HG02798 (cell line): ENCODE data around the gene SLC12A7.
"Not testable (repeated sequence)": the region's sequence is repeated elsewhere in the genome, so short reads cannot be mapped to it uniquely, and the experiment has no call there.

ENCODE experiments used
- ATAC-seq: cut with Tn5 transposase; IDR thresholded peaks from one replicate; pipeline ENCODE4 v1.9.1; 2021; ENCODE audit warnings: mild to moderate bottlenecking; ENCODE audit not compliant: unreplicated experiment, poor library complexity

The SLC12A7 gene

GRCh38 chr5:1100664-1101574 lies 10.9 kb downstream of the SLC12A7 start:
- no peak for ATAC-seq

- no peak for ATAC-seq
Observed at GRCh38 chr5:1099926-1100663, 11.8 kb downstream of the SLC12A7 start.

GRCh38 chr5:1098986-1099597 lies 12.8 kb downstream of the SLC12A7 start:
- no peak for ATAC-seq

GRCh38 chr5:1097988-1098385 lies 13.9 kb downstream of the SLC12A7 start:
- ATAC-seq, result not testable (repeated sequence)

GRCh38 chr5:1097381-1097987 lies 14.4 kb downstream of the SLC12A7 start:
- ATAC-seq, result no peak

DNA sequence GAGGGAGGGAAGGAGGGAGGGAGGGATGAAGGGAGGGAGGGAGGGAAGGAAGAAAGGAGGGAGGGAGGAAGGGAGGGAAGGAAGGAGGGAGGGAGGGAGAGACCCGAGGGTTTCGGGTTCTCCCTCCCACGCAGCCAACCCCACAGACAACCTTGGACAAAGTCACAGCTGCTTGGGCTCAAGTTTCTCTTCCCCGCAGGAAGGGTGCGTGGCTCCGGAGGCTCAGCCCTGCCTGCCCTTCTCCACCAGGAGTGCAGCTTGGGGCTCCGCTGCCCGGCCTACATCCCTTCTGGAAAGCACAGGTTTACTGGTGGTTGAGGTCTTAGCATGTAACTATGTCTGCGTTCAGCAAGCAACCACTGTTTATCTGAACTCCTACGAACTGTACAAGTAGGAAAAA lies 15.0 kb downstream of the SLC12A7 start:
- ATAC-seq, result no peak

- no peak for ATAC-seq
Observed at GRCh38 chr5:1095990-1096363, 15.9 kb downstream of the SLC12A7 start.

DNA sequence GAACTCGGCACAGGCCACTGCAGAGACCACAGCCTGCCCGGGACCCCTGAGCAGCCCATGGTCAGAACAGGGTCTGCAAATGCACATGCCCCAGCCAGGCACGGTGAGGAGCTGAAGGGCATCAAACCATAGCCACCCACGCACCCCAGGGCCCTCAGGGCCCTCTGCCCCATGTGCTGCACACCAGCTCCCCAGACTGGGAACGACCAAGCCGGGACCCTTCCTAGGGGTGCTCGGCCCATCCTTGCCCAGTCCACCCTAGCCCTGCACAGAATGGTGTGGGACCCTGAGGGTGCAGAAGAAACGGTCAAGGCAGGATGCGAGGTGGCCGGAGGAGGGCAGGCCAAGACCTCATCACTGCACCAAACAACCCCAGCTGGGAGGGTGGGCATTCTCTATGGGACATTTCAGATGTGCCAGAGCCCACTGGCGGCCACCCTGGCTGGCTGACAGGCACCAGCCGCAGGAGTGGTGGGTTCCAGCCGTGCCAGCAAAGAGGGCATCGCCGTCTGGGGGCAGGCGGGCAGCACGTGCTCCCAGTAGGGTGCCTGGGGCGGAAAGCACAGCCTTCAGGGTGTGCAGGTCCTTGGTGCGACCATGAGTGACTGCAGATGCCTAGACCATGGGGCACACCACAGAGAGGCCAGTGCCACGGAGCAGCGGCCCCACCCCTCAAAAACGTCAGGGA lies 16.4 kb downstream of the SLC12A7 start:
- no peak for ATAC-seq

- ATAC-seq, result no peak
Observed at GRCh38 chr5:1094670-1095190, 17.1 kb downstream of the SLC12A7 start.

GRCh38 chr5:1093361-1093760 lies 18.5 kb downstream of the SLC12A7 start:
- ATAC-seq, result no peak

DNA sequence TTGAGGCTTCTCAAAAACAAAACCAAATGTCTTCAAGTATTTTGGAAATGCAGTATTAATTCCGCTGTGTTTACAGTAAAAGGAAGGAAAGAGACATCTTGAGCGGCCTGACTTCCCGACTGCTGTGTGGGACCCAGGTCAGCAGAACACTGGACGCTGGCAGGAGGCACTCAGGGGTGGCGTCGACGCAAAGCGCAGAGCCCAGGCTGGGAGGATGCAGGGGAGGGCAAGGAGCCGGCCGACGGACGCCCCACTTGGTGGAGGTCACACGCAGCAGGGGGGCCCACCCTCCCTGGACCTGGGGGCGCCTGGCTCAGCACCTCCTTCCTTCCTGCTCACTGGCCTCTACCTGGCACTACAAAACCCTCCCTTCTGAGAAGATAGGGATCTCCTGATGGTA lies 19.7 kb downstream of the SLC12A7 start:
- ATAC-seq, result no peak

DNA sequence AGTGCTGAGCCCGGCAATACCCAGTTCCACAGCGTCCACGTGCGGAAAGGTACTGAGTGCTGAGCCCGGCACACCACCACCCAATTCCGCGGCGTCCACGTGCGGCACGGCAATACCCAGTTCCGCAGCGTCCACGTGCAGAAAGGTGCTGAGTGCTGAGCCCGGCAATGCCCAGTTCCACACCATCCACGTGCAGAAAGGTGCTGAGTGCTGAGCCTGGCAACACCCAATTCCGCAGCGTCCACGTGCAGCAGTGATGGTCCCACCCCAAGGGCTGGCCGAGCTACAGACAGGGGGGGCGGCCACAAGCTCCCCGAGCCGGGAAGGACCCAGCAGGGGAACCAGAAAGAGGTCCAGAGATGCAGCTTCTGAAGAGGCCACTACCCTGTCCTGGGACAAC lies 20.2 kb downstream of the SLC12A7 start:
- no peak for ATAC-seq

DNA sequence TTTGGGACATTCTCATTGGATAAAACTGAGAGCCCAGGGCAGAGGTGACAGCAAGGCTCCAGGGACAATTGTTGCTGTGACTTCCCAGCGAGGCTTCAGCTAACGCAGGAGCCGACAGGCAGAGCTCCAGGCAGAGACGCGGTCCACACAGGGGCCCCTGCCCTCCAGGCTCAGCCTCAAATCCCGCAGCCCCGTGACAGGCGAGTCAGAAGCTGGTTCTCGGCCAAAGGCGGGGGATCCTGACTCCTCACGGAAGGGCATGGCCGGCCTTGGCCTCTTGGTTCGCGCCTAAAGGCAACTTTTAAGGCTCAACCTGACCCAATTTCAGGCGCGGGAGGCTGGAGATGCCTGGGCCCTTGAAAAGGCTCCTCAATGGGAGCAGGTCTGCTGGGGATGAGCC lies 21.3 kb downstream of the SLC12A7 start:
- ATAC-seq, result no peak

GRCh38 chr5:1089621-1090040 lies 22.2 kb downstream of the SLC12A7 start:
- ATAC-seq, result no peak

GRCh38 chr5:1089146-1089545 lies 22.7 kb downstream of the SLC12A7 start:
- ATAC-seq, result no peak

DNA sequence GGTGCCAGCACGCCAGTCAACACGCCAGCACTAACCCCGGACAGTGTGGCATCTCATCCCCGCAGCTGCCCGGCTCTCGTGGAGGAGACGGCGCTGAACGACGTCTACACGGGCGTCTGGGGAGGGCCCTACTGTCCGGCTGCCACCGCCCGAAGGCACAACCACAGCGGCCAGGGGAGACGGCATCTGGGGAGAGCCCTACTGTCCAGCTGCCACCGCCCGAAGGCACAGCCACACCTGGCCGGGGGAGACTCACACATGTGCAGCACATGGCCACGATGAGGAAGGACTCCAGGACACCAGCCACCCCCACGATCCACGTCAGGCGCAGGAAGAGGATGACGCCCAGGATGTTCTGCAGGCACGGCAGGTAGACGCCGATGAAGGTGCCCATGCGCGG lies 23.1 kb downstream of the SLC12A7 start:
- no peak for ATAC-seq

DNA sequence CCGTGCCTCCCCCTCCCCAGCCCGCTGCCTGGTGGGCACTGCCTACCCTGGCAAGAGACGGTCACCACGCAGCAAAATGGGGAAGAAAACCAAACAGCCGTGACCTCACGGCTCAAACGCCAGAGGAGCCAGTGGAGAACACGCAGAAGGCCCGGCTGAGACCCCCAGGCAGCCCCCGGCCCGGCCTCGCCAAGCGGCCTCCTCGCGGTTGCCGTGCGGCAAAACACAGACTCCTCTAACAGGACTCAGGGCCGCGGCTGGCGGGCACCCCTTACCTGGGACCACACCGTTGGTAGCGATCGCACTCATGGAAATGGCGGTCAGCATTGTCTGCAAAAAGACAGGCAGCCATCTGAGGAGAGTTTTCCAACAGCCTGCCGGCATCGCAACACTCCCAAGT lies 23.8 kb downstream of the SLC12A7 start:
- ATAC-seq, result no peak

DNA sequence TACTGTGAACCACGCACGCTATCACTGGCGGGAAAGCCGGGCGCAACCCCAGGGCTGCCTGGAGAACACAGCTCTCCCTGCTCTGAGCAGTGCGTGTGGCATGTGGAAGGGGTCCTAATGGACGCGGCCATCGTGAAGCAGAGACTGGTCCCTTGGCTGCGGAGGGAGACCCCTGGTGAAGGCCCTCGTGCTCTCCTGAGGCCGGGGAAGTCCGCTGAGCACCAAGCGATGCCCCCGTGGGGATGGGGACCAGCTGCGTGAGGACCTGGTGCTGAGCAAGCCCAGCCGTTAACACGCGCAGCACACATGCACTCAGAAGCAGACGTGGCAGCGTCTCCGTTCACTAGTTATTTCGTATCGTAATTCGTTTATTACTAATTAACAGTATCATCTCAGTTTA lies 24.4 kb downstream of the SLC12A7 start:
- no peak for ATAC-seq

GRCh38 chr5:1086871-1087270 lies 25.0 kb downstream of the SLC12A7 start:
- no peak for ATAC-seq

DNA sequence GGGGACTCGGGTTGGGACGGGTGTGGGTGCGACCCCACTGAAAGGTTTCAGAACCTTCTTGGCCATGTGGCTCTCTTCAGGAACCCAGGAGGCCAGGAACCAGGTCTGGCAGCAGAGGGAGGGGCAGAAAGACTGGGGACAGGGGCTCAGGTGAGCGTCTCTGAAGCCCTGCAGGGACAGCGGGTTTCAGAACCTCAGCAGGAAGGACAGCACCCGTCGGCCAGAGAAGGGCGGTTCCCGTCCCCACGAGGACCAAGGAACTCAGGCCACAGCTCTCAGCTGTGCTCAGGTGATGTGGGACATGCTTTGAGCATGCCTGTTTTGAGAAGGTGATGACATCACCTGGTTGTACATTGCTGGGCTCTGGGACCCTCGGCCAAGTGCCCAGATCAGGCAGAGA lies 25.7 kb downstream of the SLC12A7 start:
- no peak for ATAC-seq
